Osteoblast (primary cell): Measurements from ENCODE around the gene RS1. TPM values are rescaled to one million over a fixed set of nuclear protein-coding genes. Genes with fewer than 3 reads are reported as not detected.

Experiments used
- DNase-seq: peaks from one replicate; pipeline ENCODE4 v3.0.0; 2011; ENCODE audit warnings: low spot score, mixed read lengths; ENCODE audit not compliant: insufficient read length; ENCODE audit errors: missing footprints
- H2AFZ ChIP-seq: 2 replicates; pipeline ENCODE4 v1.6.0; 2011; ENCODE audit warnings: mild to moderate bottlenecking, low read length
- H3K27ac ChIP-seq: 2 replicates; pipeline ENCODE4 v1.5.1; 2011; ENCODE audit warnings: mild to moderate bottlenecking, low read depth, low read length, moderate library complexity
- H3K27me3 ChIP-seq: 2 replicates; pipeline ENCODE4 v1.6.0; 2012; ENCODE audit warnings: mild to moderate bottlenecking, control low read depth, inconsistent platforms, low read length, moderate library complexity; ENCODE audit not compliant: insufficient read depth
- H3K36me3 ChIP-seq: 2 replicates; pipeline ENCODE4 v1.5.1; 2011; ENCODE audit warnings: mild to moderate bottlenecking, low read length, control low read depth, moderate library complexity; ENCODE audit not compliant: insufficient read depth
- H3K4me1 ChIP-seq: 2 replicates; pipeline ENCODE4 v1.5.1; 2011; ENCODE audit warnings: mild to moderate bottlenecking, low read length, control low read depth, moderate library complexity; ENCODE audit not compliant: insufficient read depth
- H3K4me2 ChIP-seq: 2 replicates; pipeline ENCODE4 v1.6.0; 2011; ENCODE audit warnings: mild to moderate bottlenecking, low read length; ENCODE audit not compliant: insufficient read depth
- H3K4me3 ChIP-seq: fragments of 200-600 bp; sonication (generic); 3 replicates; pipeline ENCODE4 v1.5.1; 2012; ENCODE audit warnings: mild to moderate bottlenecking, low read length, inconsistent platforms; ENCODE audit not compliant: insufficient read depth
- H3K79me2 ChIP-seq: 2 replicates; pipeline ENCODE4 v1.6.0; 2012; ENCODE audit warnings: mild to moderate bottlenecking, low read length, control low read depth, inconsistent platforms; ENCODE audit not compliant: insufficient read depth
- H3K9me3 ChIP-seq: 2 replicates; pipeline ENCODE4 v1.5.1; 2011; ENCODE audit warnings: low read depth, low read length, control low read depth
- H4K20me1 ChIP-seq: 2 replicates; pipeline ENCODE4 v1.6.0; 2012; ENCODE audit warnings: mild to moderate bottlenecking, low read length, control low read depth; ENCODE audit not compliant: insufficient read depth
- total RNA-seq: library from RNA; depleted of rRNA; stranded (reverse); fragments of >200 nt; gene quantifications from 2 replicates; pipeline ENCODE4 v1.2.3, GENCODE V29; 2012
- TF ChIP-seq, protein P1 (sequence below): IDR thresholded peaks from 2 replicates; pipeline ENCODE4 v1.5.1; 2011; ENCODE audit warnings: mild to moderate bottlenecking, low read depth, low read length, moderate library complexity; ENCODE audit errors: extremely low read depth

Gene RS1
- total RNA-seq, 1 donor = not detected

DNA sequence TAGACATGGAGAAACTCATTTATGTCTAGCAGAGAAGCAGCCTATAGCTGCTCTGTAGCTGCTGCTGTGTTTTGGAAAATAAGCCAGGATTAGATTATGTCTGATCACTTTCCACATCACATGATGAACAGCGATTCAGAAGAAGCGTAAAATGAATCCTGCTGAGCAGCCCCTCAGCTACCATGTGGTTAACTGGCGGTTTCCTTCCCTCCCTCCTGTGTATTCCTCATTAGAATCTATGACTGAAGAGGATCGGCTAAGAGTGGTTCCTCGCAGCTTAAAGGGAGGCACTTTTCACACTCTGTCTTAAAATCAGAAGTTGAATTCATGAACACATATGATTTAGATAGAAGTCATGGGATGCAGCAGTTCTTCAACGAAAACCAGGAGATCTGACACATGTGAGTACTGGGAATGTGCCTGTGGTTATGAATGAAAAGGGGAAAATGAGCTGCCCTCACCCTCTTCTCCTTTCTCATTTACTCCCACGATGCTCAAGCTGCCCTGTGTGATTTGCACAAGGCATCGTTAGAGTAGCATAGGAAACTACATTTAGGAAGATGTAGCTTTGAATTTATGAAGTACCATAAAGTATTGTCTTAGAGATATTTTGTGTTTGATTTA is 35.6 kb upstream of the RS1 start, which contains the start of gene PPEF1:
TSS of gene PPEF1 (plus strand) at position 220 of the 624 bp plus-strand sequence. CDS start at position 356, 136 bp downstream.
- H3K27me3 ChIP-seq = peaks cover 11% of the 10 kb centered on the region
- H3K4me3 ChIP-seq = no peak within 1 kb of the TSS
- H3K27ac ChIP-seq = no peak within 1 kb of the TSS
- H2AFZ ChIP-seq = no peak within 1 kb of the TSS
- TF ChIP-seq, protein P1, sequence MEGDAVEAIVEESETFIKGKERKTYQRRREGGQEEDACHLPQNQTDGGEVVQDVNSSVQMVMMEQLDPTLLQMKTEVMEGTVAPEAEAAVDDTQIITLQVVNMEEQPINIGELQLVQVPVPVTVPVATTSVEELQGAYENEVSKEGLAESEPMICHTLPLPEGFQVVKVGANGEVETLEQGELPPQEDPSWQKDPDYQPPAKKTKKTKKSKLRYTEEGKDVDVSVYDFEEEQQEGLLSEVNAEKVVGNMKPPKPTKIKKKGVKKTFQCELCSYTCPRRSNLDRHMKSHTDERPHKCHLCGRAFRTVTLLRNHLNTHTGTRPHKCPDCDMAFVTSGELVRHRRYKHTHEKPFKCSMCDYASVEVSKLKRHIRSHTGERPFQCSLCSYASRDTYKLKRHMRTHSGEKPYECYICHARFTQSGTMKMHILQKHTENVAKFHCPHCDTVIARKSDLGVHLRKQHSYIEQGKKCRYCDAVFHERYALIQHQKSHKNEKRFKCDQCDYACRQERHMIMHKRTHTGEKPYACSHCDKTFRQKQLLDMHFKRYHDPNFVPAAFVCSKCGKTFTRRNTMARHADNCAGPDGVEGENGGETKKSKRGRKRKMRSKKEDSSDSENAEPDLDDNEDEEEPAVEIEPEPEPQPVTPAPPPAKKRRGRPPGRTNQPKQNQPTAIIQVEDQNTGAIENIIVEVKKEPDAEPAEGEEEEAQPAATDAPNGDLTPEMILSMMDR = no peak
- H4K20me1 ChIP-seq = no peaks in the 10 kb centered on the region
- no peak within 1 kb of the TSS for H3K4me2 ChIP-seq
- H3K4me1 ChIP-seq = no peaks in the 10 kb centered on the region
- H3K9me3 ChIP-seq = no peaks in the 10 kb centered on the region
- no peaks in the 10 kb centered on the region for H3K79me2 ChIP-seq
- no peaks in the 10 kb centered on the region for H3K36me3 ChIP-seq
- no peak for DNase-seq

DNA sequence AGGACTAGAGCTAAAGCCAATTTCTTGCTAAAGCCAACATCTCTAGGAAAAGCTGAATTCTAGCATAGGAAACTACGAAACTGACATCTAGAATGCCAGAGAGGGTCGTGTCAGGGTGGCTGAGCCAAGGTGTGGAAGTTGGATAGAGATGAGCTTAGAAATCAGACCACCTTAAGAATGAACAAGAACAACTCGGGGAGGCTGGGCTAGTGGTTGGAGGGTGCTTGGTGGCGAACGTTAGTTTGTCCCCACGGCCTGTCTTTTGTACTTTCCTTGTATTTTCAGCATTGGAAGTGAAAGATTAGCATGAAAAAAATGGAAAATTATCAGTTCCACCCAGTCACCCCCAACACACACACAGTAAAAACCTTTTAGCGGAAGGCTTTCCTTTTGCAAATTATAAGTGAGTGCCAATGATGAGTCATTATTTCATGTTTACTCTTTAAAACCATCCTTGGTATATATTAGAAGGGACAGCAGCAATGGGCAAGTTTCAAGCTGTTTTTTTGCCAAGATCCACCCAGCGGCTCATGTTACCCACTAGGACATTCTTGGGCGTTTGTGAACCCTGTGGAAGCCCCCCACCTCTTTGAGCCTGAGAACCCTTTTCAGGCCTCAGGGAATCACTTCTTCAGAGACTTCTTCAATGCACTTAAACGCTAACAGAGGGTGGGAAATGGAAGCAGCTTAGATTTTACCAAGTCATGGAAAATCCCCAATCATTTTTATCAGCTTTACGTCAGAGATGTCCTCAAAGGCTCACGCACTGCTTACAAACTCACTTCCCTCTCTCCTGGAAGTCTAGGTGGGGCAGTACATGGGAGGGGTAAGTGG is 30.7 kb upstream of the RS1 start:
- Histone ChIP-seq H4K20me1 (no peaks in the 10 kb centered on the region), H3K4me2 (peak overlapping the region; percentile 26), H3K79me2 (no peaks in the 10 kb centered on the region), H3K4me3 (no peak overlapping the region), H2AFZ (no peak overlapping the region), H3K4me1 (no peaks in the 10 kb centered on the region), H3K9me3 (no peaks in the 10 kb centered on the region), H3K36me3 (no peaks in the 10 kb centered on the region), H3K27me3 (peaks cover 3% of the 10 kb centered on the region), H3K27ac (no peak overlapping the region)
- TF ChIP-seq, protein P1 = no peak
- peak; percentile 49 for DNase-seq

DNA sequence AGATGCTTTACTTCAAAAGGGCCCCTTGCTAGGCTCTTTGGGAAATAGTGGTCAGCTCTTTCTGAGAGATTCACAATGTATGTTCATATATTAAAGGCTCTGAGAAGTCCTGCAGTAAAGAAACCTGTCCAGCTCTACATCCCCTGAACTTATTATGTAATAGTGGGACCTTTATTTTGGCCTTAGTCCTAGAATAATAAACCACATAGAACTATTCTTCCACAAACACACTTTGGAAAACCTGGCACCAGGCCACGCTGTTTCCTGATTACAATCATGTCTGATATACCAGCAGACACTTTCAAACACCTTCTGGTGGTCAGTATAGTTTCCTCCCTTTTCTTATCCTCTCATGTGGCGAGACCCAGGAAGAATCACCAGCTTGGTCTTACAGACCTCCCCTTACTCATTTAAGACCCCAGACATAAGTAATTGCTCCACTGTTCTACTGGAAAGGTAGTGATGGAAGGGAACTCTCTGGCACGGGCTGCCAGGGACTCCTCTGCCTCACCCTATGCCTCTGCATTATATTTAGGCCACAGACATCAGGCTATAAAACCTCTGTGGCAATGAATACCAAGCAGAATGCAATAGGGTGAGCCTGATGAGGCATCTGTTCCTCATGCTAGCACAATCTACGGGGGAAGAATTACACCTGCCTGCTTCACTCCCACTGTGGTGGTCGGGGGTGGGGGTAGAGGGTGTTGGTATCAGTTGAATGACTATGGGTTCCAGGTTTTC is 29.9 kb upstream of the RS1 start:
- Histone ChIP-seq H3K4me3 (no peak overlapping the region), H3K9me3 (no peaks in the 10 kb centered on the region), H2AFZ (no peak overlapping the region), H3K36me3 (no peaks in the 10 kb centered on the region), H3K27ac (no peak overlapping the region), H3K27me3 (no peaks in the 10 kb centered on the region), H3K4me1 (no peaks in the 10 kb centered on the region), H3K4me2 (no peak overlapping the region), H4K20me1 (no peaks in the 10 kb centered on the region), H3K79me2 (no peaks in the 10 kb centered on the region)
- DNase-seq = no peak
- TF ChIP-seq, protein P1 = no peak
